Eye (tissue), 1 donor: Measurements from ENCODE around the gene TMEM131L.
"Not testable (repeated sequence)": the region's sequence is repeated elsewhere in the genome, so short reads cannot be mapped to it uniquely, and the experiment has no call there.

Source experiments
- DNase-seq: peaks from one replicate; pipeline ENCODE4 v3.0.0-alpha.2; 2015

Gene TMEM131L

GRCh38 chr4:153466081-153466948 lies at the start of gene TMEM131L:
Gene TMEM131L (plus strand): TSS chr4:153466360. CDS start chr4:153466398, 38 bp downstream.
- peak; percentile 90 for DNase-seq

- not testable (repeated sequence) for DNase-seq
These were observed 49.7 kb upstream of the TMEM131L start for GRCh38 chr4:153416456-153416855.

GRCh38 chr4:153418121-153418520 lies 48.0 kb upstream of the TMEM131L start:
- no peak for DNase-seq

GRCh38 chr4:153418558-153418957 lies 47.6 kb upstream of the TMEM131L start:
- no peak for DNase-seq

- no peak for DNase-seq
These were observed 47.1 kb upstream of the TMEM131L start for GRCh38 chr4:153419029-153419428.

GRCh38 chr4:153419673-153420278 lies 46.4 kb upstream of the TMEM131L start:
- DNase-seq: no peak

- DNase-seq: no peak
These were observed 45.8 kb upstream of the TMEM131L start for GRCh38 chr4:153420361-153420760.

- DNase-seq: no peak
These were observed 44.2 kb upstream of the TMEM131L start for GRCh38 chr4:153421941-153422340.

- DNase-seq: no peak
These were observed 39.8 kb upstream of the TMEM131L start for GRCh38 chr4:153426207-153426885.

- no peak for DNase-seq
These were observed 38.6 kb upstream of the TMEM131L start for GRCh38 chr4:153427363-153428071.

- no peak for DNase-seq
These were observed 37.2 kb upstream of the TMEM131L start for GRCh38 chr4:153428941-153429475.

GRCh38 chr4:153432965-153433753 lies 33.0 kb upstream of the TMEM131L start:
- DNase-seq: no peak

GRCh38 chr4:153433754-153434105 lies 32.4 kb upstream of the TMEM131L start:
- DNase-seq: no peak

GRCh38 chr4:153434190-153434589 lies 32.0 kb upstream of the TMEM131L start:
- DNase-seq: no peak

GRCh38 chr4:153438916-153439756 lies 27.0 kb upstream of the TMEM131L start:
- DNase-seq: no peak

- no peak for DNase-seq
These were observed 26.3 kb upstream of the TMEM131L start for GRCh38 chr4:153439831-153440230.

- DNase-seq: no peak
These were observed 25.7 kb upstream of the TMEM131L start for GRCh38 chr4:153440475-153440874.

- DNase-seq: no peak
These were observed 18.8 kb upstream of the TMEM131L start for GRCh38 chr4:153447175-153447905.

GRCh38 chr4:153448003-153448731 lies 18.0 kb upstream of the TMEM131L start:
- peak; percentile 50 for DNase-seq

GRCh38 chr4:153449338-153449737 lies 16.8 kb upstream of the TMEM131L start:
- no peak for DNase-seq
